Ovary (tissue), 3 donors: Measurements from ENCODE around the gene POLN.

Experiments used
- POLR2A ChIP-seq: fragments of 450-650 bp; IDR thresholded peaks from one replicate; pipeline ENCODE4 v1.6.1; 2017; ENCODE audit warnings: antibody characterized with exemption, mild to moderate bottlenecking, moderate library complexity
- TF ChIP-seq, protein P1 (sequence below), 3 donors: fragments of 450-650 bp in 2 of 3; fragments of 200-600 bp in 1 of 3; IDR thresholded peaks; one replicate each; pipeline versions ENCODE4 v1.5.1 to v1.8.0; 2016 to 2022; ENCODE audit warnings: antibody characterized with exemption in 3 of 3, mild to moderate bottlenecking in 1 of 3
- donor health status: DM: no; HTN: no; CAD: no.

DNA sequence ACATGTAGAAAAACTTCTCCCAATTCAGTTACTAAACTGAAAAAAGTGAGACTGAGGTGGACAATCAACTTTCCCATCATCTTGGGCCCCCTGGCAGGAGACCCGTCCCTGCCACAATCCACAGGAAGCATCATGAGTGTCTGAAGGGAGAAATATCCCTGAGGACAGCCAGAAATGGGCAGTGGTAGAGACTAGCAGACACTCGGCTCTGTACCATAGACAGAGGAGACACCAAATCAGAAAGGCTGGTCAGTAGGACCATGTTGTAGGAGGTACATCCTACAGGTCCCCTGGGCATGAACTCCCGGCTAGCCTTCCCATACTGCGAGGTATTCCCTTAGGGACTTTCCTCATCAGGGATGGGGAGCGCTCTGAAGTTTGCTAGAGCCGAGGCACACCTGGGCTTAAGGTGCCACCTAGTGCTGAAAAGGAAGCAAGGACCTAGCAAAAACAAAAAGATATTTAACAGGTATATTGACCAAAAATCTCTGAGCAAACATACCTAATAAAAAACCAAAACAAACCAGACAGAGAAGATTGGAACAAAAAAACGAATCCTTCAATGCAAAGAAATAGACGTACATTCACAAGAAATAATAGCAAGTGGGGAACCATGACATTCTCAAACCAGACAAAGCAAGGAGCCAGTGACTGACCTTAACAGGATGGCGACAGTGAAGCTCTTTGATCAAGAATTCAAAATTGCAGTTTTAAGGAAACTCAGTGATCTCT, 55.6 kb downstream of the POLN start:
- TF ChIP-seq POLR2A: no peak
- TF ChIP-seq, protein P1, sequence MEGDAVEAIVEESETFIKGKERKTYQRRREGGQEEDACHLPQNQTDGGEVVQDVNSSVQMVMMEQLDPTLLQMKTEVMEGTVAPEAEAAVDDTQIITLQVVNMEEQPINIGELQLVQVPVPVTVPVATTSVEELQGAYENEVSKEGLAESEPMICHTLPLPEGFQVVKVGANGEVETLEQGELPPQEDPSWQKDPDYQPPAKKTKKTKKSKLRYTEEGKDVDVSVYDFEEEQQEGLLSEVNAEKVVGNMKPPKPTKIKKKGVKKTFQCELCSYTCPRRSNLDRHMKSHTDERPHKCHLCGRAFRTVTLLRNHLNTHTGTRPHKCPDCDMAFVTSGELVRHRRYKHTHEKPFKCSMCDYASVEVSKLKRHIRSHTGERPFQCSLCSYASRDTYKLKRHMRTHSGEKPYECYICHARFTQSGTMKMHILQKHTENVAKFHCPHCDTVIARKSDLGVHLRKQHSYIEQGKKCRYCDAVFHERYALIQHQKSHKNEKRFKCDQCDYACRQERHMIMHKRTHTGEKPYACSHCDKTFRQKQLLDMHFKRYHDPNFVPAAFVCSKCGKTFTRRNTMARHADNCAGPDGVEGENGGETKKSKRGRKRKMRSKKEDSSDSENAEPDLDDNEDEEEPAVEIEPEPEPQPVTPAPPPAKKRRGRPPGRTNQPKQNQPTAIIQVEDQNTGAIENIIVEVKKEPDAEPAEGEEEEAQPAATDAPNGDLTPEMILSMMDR (IDR thresholded peaks at IDR 0.05): no peak
